ENCODE measurements around the gene PCSK9. TPM values are rescaled to one million over a fixed set of nuclear protein-coding genes. Genes with fewer than 3 reads are reported as not detected.
A peak's percentile ranks its signal among the peaks of the same experiment; 100 is the strongest.

PCSK9 gene
- total and polyA plus RNA-seq, 2 of the 13 experiments (the other 11 are each of a cell fraction or from before 2014, with no cell fraction given): 33.3 to 80.5 TPM

DNA sequence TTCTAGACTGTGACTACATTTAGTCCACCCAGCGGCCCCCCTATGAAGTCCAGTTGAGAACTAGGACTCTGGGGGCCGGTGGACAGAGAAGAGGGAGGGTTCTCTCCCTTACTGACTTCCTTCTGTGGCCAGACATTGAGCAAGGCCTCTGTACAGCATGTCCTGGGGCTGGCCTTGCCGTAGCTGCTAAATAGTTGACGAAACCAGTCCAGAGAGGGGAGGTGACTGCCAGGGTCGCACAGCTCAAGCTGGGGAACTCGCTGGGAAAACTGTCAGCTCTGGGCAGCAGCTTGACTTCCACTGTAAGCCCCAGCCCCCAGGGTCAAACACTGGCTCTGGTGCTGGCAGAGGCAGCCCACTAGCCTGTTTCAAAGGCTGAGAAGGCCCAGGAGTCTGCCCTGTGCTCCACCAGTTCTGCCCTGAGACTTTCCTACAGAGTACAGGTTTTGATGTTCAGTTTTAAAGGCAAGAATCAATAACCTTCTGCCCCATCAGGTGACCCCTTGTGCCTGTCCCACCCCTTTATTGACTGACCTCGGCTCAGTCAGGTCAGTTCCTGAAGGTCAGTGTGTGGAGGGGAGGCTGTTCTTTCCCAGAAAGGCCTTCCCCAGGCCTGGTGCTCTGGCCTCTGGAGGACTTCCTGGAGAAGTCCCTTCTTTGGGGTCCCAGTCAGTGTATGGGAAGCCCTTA lies 14.1 kb downstream of the PCSK9 start (continued):
- TF ChIP-seq ZFP90 (CRISPR knock-in tag; IDR thresholded peaks at IDR 0.05; ENCODE audit: borderline replicate concordance): no peak
- TF ChIP-seq, protein P1, sequence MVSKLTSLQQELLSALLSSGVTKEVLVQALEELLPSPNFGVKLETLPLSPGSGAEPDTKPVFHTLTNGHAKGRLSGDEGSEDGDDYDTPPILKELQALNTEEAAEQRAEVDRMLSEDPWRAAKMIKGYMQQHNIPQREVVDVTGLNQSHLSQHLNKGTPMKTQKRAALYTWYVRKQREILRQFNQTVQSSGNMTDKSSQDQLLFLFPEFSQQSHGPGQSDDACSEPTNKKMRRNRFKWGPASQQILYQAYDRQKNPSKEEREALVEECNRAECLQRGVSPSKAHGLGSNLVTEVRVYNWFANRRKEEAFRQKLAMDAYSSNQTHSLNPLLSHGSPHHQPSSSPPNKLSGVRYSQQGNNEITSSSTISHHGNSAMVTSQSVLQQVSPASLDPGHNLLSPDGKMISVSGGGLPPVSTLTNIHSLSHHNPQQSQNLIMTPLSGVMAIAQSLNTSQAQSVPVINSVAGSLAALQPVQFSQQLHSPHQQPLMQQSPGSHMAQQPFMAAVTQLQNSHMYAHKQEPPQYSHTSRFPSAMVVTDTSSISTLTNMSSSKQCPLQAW (CRISPR knock-in tag; IDR thresholded peaks at IDR 0.05): 0 out of 2 replicates have a peak, but pooled peaks have one; percentile 19
- peak; percentile 30; the same call in 1 of the 2 replicates for TF ChIP-seq SPEN (CRISPR knock-in tag; IDR thresholded peaks at IDR 0.05; ENCODE audit: low read depth)
- TF ChIP-seq TARDBP (CRISPR knock-in tag; IDR thresholded peaks at IDR 0.05): peak; percentile 11; the same call in 1 of the 2 replicates
- TF ChIP-seq LCORL (IDR thresholded peaks at IDR 0.05): no peak
- peak; percentile 78 for TF ChIP-seq LCORL (CRISPR knock-in tag; IDR thresholded peaks at IDR 0.05)
- TF ChIP-seq, protein P2, sequence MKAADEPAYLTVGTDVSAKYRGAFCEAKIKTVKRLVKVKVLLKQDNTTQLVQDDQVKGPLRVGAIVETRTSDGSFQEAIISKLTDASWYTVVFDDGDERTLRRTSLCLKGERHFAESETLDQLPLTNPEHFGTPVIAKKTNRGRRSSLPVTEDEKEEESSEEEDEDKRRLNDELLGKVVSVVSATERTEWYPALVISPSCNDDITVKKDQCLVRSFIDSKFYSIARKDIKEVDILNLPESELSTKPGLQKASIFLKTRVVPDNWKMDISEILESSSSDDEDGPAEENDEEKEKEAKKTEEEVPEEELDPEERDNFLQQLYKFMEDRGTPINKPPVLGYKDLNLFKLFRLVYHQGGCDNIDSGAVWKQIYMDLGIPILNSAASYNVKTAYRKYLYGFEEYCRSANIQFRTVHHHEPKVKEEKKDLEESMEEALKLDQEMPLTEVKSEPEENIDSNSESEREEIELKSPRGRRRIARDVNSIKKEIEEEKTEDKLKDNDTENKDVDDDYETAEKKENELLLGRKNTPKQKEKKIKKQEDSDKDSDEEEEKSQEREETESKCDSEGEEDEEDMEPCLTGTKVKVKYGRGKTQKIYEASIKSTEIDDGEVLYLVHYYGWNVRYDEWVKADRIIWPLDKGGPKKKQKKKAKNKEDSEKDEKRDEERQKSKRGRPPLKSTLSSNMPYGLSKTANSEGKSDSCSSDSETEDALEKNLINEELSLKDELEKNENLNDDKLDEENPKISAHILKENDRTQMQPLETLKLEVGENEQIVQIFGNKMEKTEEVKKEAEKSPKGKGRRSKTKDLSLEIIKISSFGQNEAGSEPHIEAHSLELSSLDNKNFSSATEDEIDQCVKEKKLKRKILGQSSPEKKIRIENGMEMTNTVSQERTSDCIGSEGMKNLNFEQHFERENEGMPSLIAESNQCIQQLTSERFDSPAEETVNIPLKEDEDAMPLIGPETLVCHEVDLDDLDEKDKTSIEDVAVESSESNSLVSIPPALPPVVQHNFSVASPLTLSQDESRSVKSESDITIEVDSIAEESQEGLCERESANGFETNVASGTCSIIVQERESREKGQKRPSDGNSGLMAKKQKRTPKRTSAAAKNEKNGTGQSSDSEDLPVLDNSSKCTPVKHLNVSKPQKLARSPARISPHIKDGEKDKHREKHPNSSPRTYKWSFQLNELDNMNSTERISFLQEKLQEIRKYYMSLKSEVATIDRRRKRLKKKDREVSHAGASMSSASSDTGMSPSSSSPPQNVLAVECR (CRISPR knock-in tag; IDR thresholded peaks at IDR 0.05; ENCODE audit: borderline replicate concordance): peak; percentile 43; the same call in 1 of the 2 replicates
- 0 out of 2 replicates have a peak, but pooled peaks have one; percentile 34 for TF ChIP-seq ZNF605 (CRISPR knock-in tag; IDR thresholded peaks at IDR 0.05)
- 0 out of 2 replicates have a peak, but pooled peaks have one; percentile 31 for TF ChIP-seq MEIS1 (CRISPR knock-in tag; IDR thresholded peaks at IDR 0.05; ENCODE audit: borderline replicate concordance)
- TF ChIP-seq BCL6 (CRISPR knock-in tag; IDR thresholded peaks at IDR 0.05): peak; percentile 97
- peak; percentile 82 for TF ChIP-seq HNF4A (CRISPR knock-in tag; IDR thresholded peaks at IDR 0.05)
- TF ChIP-seq KAT2B (IDR thresholded peaks at IDR 0.05; ENCODE audit: borderline replicate concordance, low read depth, low read length): peak; percentile 95
- TF ChIP-seq, protein P3, sequence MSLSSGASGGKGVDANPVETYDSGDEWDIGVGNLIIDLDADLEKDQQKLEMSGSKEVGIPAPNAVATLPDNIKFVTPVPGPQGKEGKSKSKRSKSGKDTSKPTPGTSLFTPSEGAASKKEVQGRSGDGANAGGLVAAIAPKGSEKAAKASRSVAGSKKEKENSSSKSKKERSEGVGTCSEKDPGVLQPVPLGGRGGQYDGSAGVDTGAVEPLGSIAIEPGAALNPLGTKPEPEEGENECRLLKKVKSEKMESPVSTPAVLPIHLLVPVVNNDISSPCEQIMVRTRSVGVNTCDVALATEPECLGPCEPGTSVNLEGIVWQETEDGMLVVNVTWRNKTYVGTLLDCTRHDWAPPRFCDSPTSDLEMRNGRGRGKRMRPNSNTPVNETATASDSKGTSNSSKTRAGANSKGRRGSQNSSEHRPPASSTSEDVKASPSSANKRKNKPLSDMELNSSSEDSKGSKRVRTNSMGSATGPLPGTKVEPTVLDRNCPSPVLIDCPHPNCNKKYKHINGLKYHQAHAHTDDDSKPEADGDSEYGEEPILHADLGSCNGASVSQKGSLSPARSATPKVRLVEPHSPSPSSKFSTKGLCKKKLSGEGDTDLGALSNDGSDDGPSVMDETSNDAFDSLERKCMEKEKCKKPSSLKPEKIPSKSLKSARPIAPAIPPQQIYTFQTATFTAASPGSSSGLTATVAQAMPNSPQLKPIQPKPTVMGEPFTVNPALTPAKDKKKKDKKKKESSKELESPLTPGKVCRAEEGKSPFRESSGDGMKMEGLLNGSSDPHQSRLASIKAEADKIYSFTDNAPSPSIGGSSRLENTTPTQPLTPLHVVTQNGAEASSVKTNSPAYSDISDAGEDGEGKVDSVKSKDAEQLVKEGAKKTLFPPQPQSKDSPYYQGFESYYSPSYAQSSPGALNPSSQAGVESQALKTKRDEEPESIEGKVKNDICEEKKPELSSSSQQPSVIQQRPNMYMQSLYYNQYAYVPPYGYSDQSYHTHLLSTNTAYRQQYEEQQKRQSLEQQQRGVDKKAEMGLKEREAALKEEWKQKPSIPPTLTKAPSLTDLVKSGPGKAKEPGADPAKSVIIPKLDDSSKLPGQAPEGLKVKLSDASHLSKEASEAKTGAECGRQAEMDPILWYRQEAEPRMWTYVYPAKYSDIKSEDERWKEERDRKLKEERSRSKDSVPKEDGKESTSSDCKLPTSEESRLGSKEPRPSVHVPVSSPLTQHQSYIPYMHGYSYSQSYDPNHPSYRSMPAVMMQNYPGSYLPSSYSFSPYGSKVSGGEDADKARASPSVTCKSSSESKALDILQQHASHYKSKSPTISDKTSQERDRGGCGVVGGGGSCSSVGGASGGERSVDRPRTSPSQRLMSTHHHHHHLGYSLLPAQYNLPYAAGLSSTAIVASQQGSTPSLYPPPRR (CRISPR knock-in tag; IDR thresholded peaks at IDR 0.05; ENCODE audit: borderline replicate concordance): peak; percentile 71; the same call in 1 of the 2 replicates
- TF ChIP-seq ZFY (CRISPR knock-in tag; IDR thresholded peaks at IDR 0.05): peak; percentile 37
- no peak for TF ChIP-seq KLF11 (CRISPR knock-in tag; IDR thresholded peaks at IDR 0.05)
- peak; percentile 29; the same call in 1 of the 2 replicates for TF ChIP-seq HMG20A (CRISPR knock-in tag; IDR thresholded peaks at IDR 0.05; ENCODE audit: borderline replicate concordance)
- peak; percentile 80; the same call in 1 of the 2 replicates for TF ChIP-seq MTA1 (CRISPR knock-in tag; IDR thresholded peaks at IDR 0.05; ENCODE audit: borderline replicate concordance)
- peak; percentile 51; the same call in 1 of the 2 replicates for TF ChIP-seq MED1 (CRISPR knock-in tag; IDR thresholded peaks at IDR 0.05)
- peak; percentile 33; the same call in 1 of the 2 replicates for TF ChIP-seq ZSCAN31 (CRISPR knock-in tag; IDR thresholded peaks at IDR 0.05; ENCODE audit: low read depth)
